Mucosa of stomach (tissue), 1 donor: Measurements from ENCODE around the gene CRACDL.

Source experiments
- H3K27me3 ChIP-seq: one replicate; pipeline ENCODE4 v1.7.0; 2013; ENCODE audit warnings: mild to moderate bottlenecking, low read length; ENCODE audit not compliant: control insufficient read depth, insufficient read depth
- H3K36me3 ChIP-seq: one replicate; pipeline ENCODE4 v1.7.0; 2013; ENCODE audit warnings: low read length; ENCODE audit not compliant: control insufficient read depth, insufficient read depth
- H3K4me1 ChIP-seq: one replicate; pipeline ENCODE4 v1.7.0; 2013; ENCODE audit warnings: mild to moderate bottlenecking, low read length; ENCODE audit not compliant: control insufficient read depth, insufficient read depth
- H3K4me3 ChIP-seq: one replicate; pipeline ENCODE4 v1.7.0; 2013; ENCODE audit warnings: low read length
- H3K9ac ChIP-seq: one replicate; pipeline ENCODE4 v1.7.0; 2013; ENCODE audit warnings: mild to moderate bottlenecking, low read length, moderate library complexity
- H3K9me3 ChIP-seq: one replicate; pipeline ENCODE4 v1.7.0; 2013; ENCODE audit warnings: mild to moderate bottlenecking, low read length, moderate library complexity; ENCODE audit not compliant: control insufficient read depth
- donor health status: Pancreatic carcinoma.

CRACDL gene

GRCh38 chr2:98796775-98797544 is 139.1 kb downstream of the CRACDL start:
- Histone ChIP-seq H3K9me3 (no peaks in the 10 kb centered on the region), H3K36me3 (no peaks in the 10 kb centered on the region), H3K4me3 (no peak overlapping the region), H3K9ac (no peak overlapping the region), H3K27me3 (no peaks in the 10 kb centered on the region), H3K4me1 (no peaks in the 10 kb centered on the region)

- no peak overlapping the region for H3K4me3 ChIP-seq
- H3K27me3 ChIP-seq, result no peaks in the 10 kb centered on the region
- no peaks in the 10 kb centered on the region for H3K9me3 ChIP-seq
- no peaks in the 10 kb centered on the region for H3K4me1 ChIP-seq
- H3K9ac ChIP-seq, result no peak overlapping the region
- no peaks in the 10 kb centered on the region for H3K36me3 ChIP-seq
Measured at GRCh38 chr2:98795891-98796676, 139.9 kb downstream of the CRACDL start.

DNA sequence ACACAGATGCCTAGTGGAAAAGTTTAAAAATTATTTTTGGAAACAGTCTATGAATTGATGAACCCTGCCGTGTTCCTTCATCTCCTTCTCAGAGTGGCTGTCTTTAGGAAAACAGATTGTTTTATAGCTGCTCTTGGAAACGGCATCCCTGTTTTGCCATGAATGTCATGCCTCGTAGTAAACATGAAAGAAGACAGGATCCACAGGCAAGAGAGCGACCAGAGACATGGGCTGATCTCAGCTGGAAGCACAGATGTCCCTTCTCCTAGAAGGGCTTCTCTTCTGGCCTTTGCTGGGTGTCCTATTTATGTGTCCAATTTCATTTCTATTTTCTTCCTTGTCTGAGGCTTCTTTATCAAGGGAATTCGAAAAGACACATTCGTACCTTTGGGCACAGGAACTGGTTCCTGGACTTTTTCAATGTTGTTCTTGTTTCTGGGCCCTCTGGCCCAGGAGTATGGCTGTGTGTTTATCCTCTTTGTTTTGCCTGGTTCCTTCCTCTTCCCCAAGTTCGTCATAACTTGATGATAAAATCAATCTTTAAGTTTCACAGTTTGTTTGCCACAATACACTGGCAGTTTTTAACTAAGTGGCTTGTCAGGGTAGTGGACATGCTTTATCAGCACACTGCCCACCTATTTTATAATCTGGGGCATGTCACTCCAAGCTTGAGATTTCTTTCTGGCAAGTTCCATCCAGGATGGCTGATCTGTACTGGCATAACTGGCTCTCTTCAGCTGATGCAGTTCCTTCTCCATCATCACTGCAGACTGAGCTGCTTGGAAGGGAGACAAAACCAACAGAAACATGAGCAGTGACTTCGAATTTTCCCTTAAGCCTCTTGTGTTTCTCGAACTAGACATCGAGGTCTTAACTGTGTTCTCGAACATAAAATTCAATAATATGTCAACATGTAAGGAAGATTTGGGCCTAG is 141.9 kb downstream of the CRACDL start:
- Histone ChIP-seq H3K27me3 (no peaks in the 10 kb centered on the region), H3K4me3 (no peak overlapping the region), H3K4me1 (no peaks in the 10 kb centered on the region), H3K9ac (no peak overlapping the region), H3K9me3 (no peaks in the 10 kb centered on the region), H3K36me3 (no peaks in the 10 kb centered on the region)

- Histone ChIP-seq H3K4me1 (no peaks in the 10 kb centered on the region), H3K27me3 (no peaks in the 10 kb centered on the region), H3K36me3 (no peaks in the 10 kb centered on the region), H3K4me3 (no peak overlapping the region), H3K9me3 (no peaks in the 10 kb centered on the region), H3K9ac (no peak overlapping the region)
Measured at GRCh38 chr2:98793275-98793674, 142.8 kb downstream of the CRACDL start.

DNA sequence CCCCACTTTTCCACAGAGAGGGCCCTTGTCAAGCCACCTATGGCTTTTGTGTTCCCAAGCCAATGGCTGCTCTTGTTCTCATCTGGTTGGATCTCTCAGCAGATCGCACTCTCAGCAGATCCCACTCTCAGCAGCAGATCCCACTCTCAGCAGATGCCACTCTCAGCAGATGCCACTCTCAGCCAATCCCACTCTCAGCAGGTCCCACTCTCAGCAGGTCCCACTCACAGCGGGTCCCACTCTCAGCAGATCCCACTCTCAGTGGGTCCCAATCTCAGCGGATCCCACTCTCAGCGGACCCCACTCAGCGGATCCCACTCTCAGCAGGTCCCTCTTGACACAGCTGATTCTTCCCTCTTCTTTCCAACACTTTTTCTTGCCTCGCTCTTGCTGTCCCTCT is 145.8 kb downstream of the CRACDL start:
- Histone ChIP-seq H3K36me3 (no peaks in the 10 kb centered on the region), H3K9me3 (no peaks in the 10 kb centered on the region), H3K4me1 (no peaks in the 10 kb centered on the region), H3K4me3 (no peak overlapping the region), H3K9ac (no peak overlapping the region), H3K27me3 (no peaks in the 10 kb centered on the region)

- no peaks in the 10 kb centered on the region for H3K27me3 ChIP-seq
- no peaks in the 10 kb centered on the region for H3K36me3 ChIP-seq
- H3K9me3 ChIP-seq, result no peaks in the 10 kb centered on the region
- no peaks in the 10 kb centered on the region for H3K4me1 ChIP-seq
- H3K9ac ChIP-seq, result no peak overlapping the region
- H3K4me3 ChIP-seq, result no peak overlapping the region
Measured at GRCh38 chr2:98787700-98788099, 148.3 kb downstream of the CRACDL start.

DNA sequence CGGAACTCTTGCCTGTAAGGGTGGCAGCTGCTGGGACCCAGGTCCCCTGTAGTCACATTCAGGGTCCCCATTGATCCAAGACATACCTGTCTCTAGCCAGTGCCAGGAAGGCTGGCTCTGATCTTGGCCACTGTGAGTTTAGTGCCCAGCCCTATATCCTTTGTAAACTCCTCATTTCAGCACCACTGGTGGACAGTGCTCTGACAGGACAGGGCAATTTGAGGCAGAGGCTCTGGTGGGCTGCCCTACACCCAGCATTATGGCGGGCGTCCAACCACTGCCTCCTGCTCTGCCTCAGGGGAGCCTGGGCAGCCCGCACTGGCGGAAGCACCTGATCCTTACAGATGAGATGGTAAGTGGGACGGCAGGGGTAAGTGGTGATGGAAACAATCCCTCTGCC is 149.8 kb downstream of the CRACDL start:
- no peaks in the 10 kb centered on the region for H3K27me3 ChIP-seq
- H3K9me3 ChIP-seq, result no peaks in the 10 kb centered on the region
- no peaks in the 10 kb centered on the region for H3K36me3 ChIP-seq
- H3K4me1 ChIP-seq, result no peaks in the 10 kb centered on the region
- no peak overlapping the region for H3K9ac ChIP-seq
- no peak overlapping the region for H3K4me3 ChIP-seq

GRCh38 chr2:98782570-98782969 is 153.5 kb downstream of the CRACDL start:
- no peak overlapping the region for H3K9ac ChIP-seq
- H3K9me3 ChIP-seq, result no peaks in the 10 kb centered on the region
- H3K36me3 ChIP-seq, result no peaks in the 10 kb centered on the region
- no peaks in the 10 kb centered on the region for H3K4me1 ChIP-seq
- no peak overlapping the region for H3K4me3 ChIP-seq
- no peaks in the 10 kb centered on the region for H3K27me3 ChIP-seq

- no peak overlapping the region for H3K9ac ChIP-seq
- H3K4me3 ChIP-seq, result no peak overlapping the region
- H3K36me3 ChIP-seq, result no peaks in the 10 kb centered on the region
- no peaks in the 10 kb centered on the region for H3K4me1 ChIP-seq
- no peaks in the 10 kb centered on the region for H3K9me3 ChIP-seq
- H3K27me3 ChIP-seq, result no peaks in the 10 kb centered on the region
Measured at GRCh38 chr2:98781822-98782221, 154.2 kb downstream of the CRACDL start.

- no peaks in the 10 kb centered on the region for H3K9me3 ChIP-seq
- no peaks in the 10 kb centered on the region for H3K4me1 ChIP-seq
- H3K36me3 ChIP-seq, result no peaks in the 10 kb centered on the region
- H3K4me3 ChIP-seq, result no peak overlapping the region
- no peak overlapping the region for H3K9ac ChIP-seq
- H3K27me3 ChIP-seq, result no peaks in the 10 kb centered on the region
Measured at GRCh38 chr2:98778741-98779483, 157.1 kb downstream of the CRACDL start.

GRCh38 chr2:98778151-98778550 is 157.9 kb downstream of the CRACDL start:
- H3K4me1 ChIP-seq, result no peaks in the 10 kb centered on the region
- H3K36me3 ChIP-seq, result no peaks in the 10 kb centered on the region
- H3K27me3 ChIP-seq, result peaks cover under 1% of the 10 kb centered on the region
- H3K9me3 ChIP-seq, result no peaks in the 10 kb centered on the region
- no peak overlapping the region for H3K4me3 ChIP-seq
- H3K9ac ChIP-seq, result no peak overlapping the region
